ENCODE data around the gene PARM1.

- TF ChIP-seq CTCF (IDR thresholded peaks at IDR 0.05), result no peak
- no peak for TF ChIP-seq EZH2 (IDR thresholded peaks at IDR 0.05; ENCODE audit: borderline replicate concordance, insufficient read depth, low read depth, low read length, poor library complexity, severe bottlenecking)
These were observed 75.0 kb downstream of the PARM1 start for GRCh38 chr4:75007891-75008290.
